ENCODE measurements around the gene DYNLT1. TPM values are rescaled to one million over a fixed set of nuclear protein-coding genes. Genes with fewer than 3 reads are reported as not detected.
"Not testable (repeated sequence)": the region's sequence is repeated elsewhere in the genome, so short reads cannot be mapped to it uniquely, and the experiment has no call there.

Gene DYNLT1
- total and polyA plus RNA-seq, 3 donors from 2014 or later, result 165 to 319 (median 200) TPM

DNA sequence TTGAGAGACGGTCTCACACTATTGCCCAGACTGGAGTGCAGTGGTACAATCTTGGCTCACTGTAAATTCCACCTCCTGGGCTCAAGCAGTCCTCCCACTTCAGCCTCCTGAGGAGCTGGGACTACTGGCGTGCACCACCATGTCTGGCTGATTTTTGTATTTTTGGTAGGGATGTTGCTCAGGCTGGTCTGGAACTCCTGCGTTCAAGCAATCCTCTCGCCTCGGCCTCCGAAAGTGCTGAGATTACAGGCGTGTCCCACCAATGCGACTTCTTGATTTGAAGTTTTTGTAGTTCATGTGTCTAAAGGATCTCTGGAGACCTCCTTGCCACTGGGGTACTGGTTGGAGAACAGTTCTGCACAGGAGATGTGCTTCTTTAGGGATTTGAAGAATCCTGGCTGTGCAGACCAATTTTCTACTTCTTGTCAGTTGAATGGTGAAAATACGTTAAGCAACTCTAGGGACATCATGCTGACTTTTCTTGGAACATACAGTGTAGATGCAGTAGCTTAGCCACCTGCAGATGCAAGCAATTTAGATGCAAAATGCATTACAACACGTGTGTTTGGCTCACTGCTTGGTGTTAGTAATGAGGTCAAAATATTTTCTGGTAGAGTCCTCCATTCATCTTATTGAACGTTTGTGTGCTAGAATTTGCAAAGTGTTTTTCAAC, 33.5 kb upstream of the DYNLT1 start:
- no peaks in the 10 kb centered on the region for H3K27me3 ChIP-seq
- no peak overlapping the region for H3K4me3 ChIP-seq
- no peaks in the 10 kb centered on the region for H3K9me3 ChIP-seq
- no peaks in the 10 kb centered on the region for H3K36me3 ChIP-seq (ENCODE audit: low read depth, missing control alignments)
- H3K27ac ChIP-seq, result no peak overlapping the region
- no peaks in the 10 kb centered on the region for H3K4me1 ChIP-seq
- intact Hi-C loops (cut with DNase I; ENCODE audit: low total_unique reads), result no loop called here
- TF ChIP-seq, protein P1, sequence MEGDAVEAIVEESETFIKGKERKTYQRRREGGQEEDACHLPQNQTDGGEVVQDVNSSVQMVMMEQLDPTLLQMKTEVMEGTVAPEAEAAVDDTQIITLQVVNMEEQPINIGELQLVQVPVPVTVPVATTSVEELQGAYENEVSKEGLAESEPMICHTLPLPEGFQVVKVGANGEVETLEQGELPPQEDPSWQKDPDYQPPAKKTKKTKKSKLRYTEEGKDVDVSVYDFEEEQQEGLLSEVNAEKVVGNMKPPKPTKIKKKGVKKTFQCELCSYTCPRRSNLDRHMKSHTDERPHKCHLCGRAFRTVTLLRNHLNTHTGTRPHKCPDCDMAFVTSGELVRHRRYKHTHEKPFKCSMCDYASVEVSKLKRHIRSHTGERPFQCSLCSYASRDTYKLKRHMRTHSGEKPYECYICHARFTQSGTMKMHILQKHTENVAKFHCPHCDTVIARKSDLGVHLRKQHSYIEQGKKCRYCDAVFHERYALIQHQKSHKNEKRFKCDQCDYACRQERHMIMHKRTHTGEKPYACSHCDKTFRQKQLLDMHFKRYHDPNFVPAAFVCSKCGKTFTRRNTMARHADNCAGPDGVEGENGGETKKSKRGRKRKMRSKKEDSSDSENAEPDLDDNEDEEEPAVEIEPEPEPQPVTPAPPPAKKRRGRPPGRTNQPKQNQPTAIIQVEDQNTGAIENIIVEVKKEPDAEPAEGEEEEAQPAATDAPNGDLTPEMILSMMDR (IDR thresholded peaks at IDR 0.05), result no peak
- TF ChIP-seq POLR2A (IDR thresholded peaks at IDR 0.05), result no peak
- WGBS, 2 donors, result 82 to 85% methylated on average over 11 of the region's 11 CpGs
- DNase-seq, result no peak

DNA sequence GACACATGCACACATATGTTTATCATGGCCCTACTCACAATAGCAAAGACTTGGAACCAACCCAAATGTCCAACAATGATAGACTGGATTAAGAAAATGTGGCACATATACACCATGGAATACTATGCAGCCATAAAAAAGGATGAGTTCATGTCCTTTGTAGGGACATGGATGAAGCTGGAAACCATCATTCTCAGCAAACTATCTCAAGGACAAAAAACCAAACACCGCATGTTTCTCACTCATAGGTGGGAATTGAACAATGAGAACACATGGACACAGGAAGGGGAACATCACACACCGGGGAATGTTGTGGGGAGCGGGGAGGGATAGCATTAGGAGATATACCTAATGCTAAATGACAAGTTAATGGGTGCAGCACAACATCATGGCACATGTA, 32.6 kb upstream of the DYNLT1 start:
- H3K4me1 ChIP-seq; intact Hi-C loops (cut with DNase I; ENCODE audit: low total_unique reads); H3K9me3 ChIP-seq; H3K27ac ChIP-seq; DNase-seq; H3K36me3 ChIP-seq (ENCODE audit: low read depth, missing control alignments); H3K27me3 ChIP-seq; H3K4me3 ChIP-seq: not testable (repeated sequence)
- 96 to 100% methylated on average over 3 of the region's 3 CpGs for WGBS, 2 donors

- no peak overlapping the region for H3K27ac ChIP-seq
- 88 to 91% methylated on average over 14 of the region's 14 CpGs for WGBS, 2 donors
These were observed 30.0 kb upstream of the DYNLT1 start for GRCh38 chr6:158674342-158675131.

DNA sequence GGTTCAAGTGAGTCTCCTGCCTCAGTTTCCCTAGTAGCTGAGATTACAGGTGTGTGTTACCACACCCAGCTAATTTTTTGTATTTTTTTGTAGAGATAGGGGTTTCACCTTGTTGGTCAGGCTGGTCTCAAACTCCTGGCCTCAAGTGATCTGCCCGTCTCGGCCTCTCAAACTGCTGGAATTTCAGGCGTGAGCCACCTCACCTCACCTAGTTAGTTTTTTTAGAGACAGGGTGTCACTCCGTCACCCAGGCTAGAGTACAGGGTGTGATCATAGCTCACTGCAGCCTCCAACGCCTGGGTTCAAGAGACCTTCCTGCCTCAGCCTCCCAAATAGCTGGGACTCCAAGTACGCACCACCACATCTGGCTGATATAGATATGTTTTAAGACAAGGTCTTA, 28.2 kb upstream of the DYNLT1 start:
- WGBS, 2 donors, result 94 to 98% methylated on average over 6 of the region's 6 CpGs

More at GRCh38 chr6:158674342-158675131, 30.0 kb upstream of the DYNLT1 start:
- H3K4me3 ChIP-seq, result no peak overlapping the region
- DNase-seq, result no peak
- H3K4me1 ChIP-seq, result no peaks in the 10 kb centered on the region
- no peaks in the 10 kb centered on the region for H3K36me3 ChIP-seq (ENCODE audit: low read depth, missing control alignments)
- H3K9me3 ChIP-seq, result no peaks in the 10 kb centered on the region
- intact Hi-C loops (cut with DNase I; ENCODE audit: low total_unique reads), result no loop called here
- no peaks in the 10 kb centered on the region for H3K27me3 ChIP-seq
- TF ChIP-seq, protein P1 (IDR thresholded peaks at IDR 0.05), result no peak
- TF ChIP-seq POLR2A (IDR thresholded peaks at IDR 0.05), result no peak

GRCh38 chr6:158672119-158672518, 27.6 kb upstream of the DYNLT1 start:
- intact Hi-C loops (cut with DNase I; ENCODE audit: low total_unique reads); H3K4me3 ChIP-seq; H3K27ac ChIP-seq; H3K9me3 ChIP-seq; DNase-seq; H3K4me1 ChIP-seq; H3K36me3 ChIP-seq (ENCODE audit: low read depth, missing control alignments); H3K27me3 ChIP-seq: not testable (repeated sequence)
- 87 to 92% methylated on average over 8 of the region's 8 CpGs for WGBS, 2 donors

More for the DNA sequence above, 28.2 kb upstream of the DYNLT1 start:
- no peak overlapping the region for H3K4me3 ChIP-seq
- TF ChIP-seq POLR2A (IDR thresholded peaks at IDR 0.05), result no peak
- TF ChIP-seq, protein P1 (IDR thresholded peaks at IDR 0.05), result no peak
- no peaks in the 10 kb centered on the region for H3K36me3 ChIP-seq (ENCODE audit: low read depth, missing control alignments)
- intact Hi-C loops (cut with DNase I; ENCODE audit: low total_unique reads), result no loop called here
- H3K27me3 ChIP-seq, result no peaks in the 10 kb centered on the region
- no peaks in the 10 kb centered on the region for H3K9me3 ChIP-seq
- no peaks in the 10 kb centered on the region for H3K4me1 ChIP-seq
- H3K27ac ChIP-seq, result no peak overlapping the region
- DNase-seq, result no peak

Measured in testis (tissue), 3 donors.